GM18526 (cell line): ENCODE measurements around the gene CARS2.

Experiments used
- POLR2A ChIP-seq: IDR thresholded peaks from 3 replicates; pipeline ENCODE4 v1.6.1; 2011; ENCODE audit not compliant: insufficient read length; ENCODE audit errors: extremely low read depth

Gene CARS2

GRCh38 chr13:110665491-110666254, 40.2 kb downstream of the CARS2 start:
- TF ChIP-seq POLR2A, result no peak

GRCh38 chr13:110664673-110665072, 41.2 kb downstream of the CARS2 start:
- no peak for TF ChIP-seq POLR2A

GRCh38 chr13:110664041-110664440, 41.9 kb downstream of the CARS2 start:
- no peak for TF ChIP-seq POLR2A

GRCh38 chr13:110663491-110663890, 42.4 kb downstream of the CARS2 start:
- no peak for TF ChIP-seq POLR2A

GRCh38 chr13:110662777-110663443, 43.0 kb downstream of the CARS2 start:
- no peak for TF ChIP-seq POLR2A

GRCh38 chr13:110662091-110662490, 43.8 kb downstream of the CARS2 start:
- TF ChIP-seq POLR2A, result no peak

GRCh38 chr13:110661256-110661655, 44.7 kb downstream of the CARS2 start:
- TF ChIP-seq POLR2A, result no peak

- no peak for TF ChIP-seq POLR2A
These were observed 48.7 kb downstream of the CARS2 start for GRCh38 chr13:110657196-110657595.

- TF ChIP-seq POLR2A, result no peak
These were observed 52.1 kb downstream of the CARS2 start for GRCh38 chr13:110653851-110654250.

GRCh38 chr13:110653271-110653670, 52.6 kb downstream of the CARS2 start:
- TF ChIP-seq POLR2A, result no peak

- no peak for TF ChIP-seq POLR2A
These were observed 53.2 kb downstream of the CARS2 start for GRCh38 chr13:110652764-110653163.

GRCh38 chr13:110652231-110652730, 53.6 kb downstream of the CARS2 start:
- no peak for TF ChIP-seq POLR2A

- no peak for TF ChIP-seq POLR2A
These were observed 54.1 kb downstream of the CARS2 start for GRCh38 chr13:110651726-110652230.

GRCh38 chr13:110651271-110651670, 54.6 kb downstream of the CARS2 start:
- no peak for TF ChIP-seq POLR2A

- TF ChIP-seq POLR2A, result no peak
These were observed 55.5 kb downstream of the CARS2 start for GRCh38 chr13:110650436-110650835.

- no peak for TF ChIP-seq POLR2A
These were observed 56.4 kb downstream of the CARS2 start for GRCh38 chr13:110649551-110649950.

GRCh38 chr13:110648848-110649421, 57.0 kb downstream of the CARS2 start:
- no peak for TF ChIP-seq POLR2A
